ENCODE measurements around the gene ARRDC3.
A peak's percentile ranks its signal among the peaks of the same experiment; 100 is the strongest.

Gene ARRDC3

DNA sequence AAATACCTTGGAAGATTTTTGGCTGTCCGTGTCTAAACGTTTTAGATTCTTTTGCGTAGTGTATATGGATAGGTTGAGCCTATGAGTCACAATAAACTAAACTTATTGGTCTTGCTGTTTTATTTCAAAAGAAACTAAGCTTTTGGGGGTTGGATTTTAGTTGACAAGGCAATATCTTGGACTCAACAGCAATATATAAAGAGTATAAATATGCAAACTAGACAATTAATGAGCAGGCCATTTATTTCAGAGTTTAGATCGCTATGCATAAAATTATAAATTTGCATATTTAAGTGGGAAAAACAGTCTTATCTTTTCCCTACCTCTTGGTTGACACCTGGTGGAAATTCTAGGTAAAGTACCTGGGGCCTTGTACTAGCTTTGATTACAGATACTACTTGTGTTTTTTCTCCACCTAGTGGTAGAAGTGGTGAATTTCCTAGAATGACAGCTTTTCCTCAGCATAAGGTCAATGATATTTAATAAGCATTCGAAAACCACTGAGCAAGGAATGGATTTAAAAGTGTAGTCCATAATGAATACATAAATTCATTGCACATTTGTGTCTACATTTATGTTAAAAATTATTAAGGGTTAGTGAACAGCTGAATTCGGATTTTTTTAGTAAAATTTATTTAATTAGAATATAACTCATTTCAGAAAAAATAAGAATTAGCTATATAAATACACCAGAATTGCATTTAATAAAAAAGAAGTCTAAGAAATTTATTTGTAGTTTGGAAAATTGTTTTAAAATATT is 1.7 kb upstream of the ARRDC3 start:
- DNase-seq = peak; percentile 76

DNA sequence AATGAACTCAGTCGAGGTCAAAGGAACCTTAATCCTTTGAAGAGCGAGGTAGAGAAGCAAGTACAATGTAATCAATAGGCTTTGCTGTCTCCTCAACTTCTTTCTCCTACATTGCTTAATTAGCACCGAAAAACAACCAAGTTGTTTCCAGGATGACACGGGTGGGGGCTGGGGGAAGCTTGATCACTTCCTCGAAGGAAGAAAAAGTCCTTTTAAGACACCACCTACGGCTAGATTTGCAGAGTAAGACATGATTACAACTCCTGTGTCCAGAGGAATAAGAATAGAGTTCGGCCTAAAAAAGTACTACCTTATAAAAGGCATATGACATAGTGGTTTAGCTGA is 811 bp upstream of the ARRDC3 start:
- no peak for DNase-seq

DNA sequence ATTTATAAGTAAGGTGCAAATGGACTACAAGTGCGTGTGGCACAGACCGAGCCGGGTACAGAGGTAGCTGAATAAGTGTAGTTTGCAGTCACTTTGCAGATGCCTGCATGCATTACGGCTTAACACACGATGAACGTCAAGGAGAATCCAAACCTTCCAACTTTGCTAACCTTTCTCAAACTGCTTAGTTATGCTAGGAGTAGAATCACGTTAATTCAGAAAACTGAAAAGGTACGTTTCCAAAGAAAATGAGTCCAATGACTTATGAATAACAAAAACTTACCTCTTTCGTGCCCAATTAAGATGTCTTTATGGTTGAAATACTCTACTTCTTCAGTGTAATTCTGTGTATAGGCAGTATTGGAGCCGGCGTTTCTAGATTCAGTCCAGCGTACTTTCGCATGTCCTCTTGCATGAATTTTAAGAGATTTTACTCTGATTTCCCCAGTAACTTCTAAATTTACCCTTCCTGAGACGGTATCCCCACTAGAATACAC is 539 bp downstream of the ARRDC3 start:
- DNase-seq = no peak

DNA sequence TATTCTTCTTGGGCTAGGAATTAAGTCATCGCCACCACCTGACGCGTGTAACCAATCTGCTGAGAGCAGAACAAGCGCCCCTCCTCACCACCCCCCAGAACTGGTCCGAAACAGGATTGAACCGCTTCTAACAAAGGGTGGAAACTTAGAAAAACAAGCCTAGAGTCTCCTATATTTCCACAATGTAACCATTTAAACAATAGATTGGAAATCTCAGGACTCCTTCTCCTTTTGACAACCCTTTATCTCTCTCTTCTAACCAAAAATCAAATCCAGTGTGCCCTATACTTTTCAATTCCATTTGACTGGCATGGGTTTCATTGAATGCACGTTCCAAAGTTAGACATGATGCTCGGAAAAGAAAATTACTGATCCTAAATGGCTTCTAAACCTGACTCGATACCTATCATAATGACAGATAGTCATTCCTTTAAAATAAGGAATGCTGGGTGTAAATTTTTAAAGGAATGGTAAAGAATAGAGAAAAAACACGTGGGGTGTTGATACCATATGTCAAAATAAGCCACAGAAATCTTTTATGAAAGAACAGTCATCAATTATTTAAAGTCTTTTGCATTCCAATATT is 1.2 kb downstream of the ARRDC3 start:
- peak; percentile 21 for DNase-seq

DNA sequence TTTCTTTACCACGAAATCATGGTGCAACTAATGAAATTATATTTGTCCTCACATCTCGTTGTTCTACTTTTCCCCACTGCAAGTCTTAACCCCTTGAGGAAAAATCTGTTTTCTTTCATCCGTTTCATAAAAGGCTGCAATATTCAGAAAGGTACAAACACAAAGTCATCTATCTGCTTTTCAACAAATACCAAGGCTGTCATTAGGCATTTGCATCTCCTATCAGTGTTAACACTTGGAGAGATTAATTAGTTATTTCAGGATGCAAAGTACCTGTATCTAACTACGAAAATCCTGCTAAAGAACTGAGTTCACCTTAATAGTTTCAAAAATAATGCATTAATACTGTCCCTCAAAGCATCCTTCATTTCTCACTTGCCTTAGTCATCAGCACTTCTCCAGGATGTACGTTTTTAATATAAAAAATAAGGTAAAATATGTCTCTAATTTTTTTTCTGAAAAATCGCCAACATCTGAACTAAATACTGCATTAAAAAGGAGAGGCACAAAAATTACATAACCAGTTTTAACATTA is 1.8 kb downstream of the ARRDC3 start:
- no peak for DNase-seq

DNA sequence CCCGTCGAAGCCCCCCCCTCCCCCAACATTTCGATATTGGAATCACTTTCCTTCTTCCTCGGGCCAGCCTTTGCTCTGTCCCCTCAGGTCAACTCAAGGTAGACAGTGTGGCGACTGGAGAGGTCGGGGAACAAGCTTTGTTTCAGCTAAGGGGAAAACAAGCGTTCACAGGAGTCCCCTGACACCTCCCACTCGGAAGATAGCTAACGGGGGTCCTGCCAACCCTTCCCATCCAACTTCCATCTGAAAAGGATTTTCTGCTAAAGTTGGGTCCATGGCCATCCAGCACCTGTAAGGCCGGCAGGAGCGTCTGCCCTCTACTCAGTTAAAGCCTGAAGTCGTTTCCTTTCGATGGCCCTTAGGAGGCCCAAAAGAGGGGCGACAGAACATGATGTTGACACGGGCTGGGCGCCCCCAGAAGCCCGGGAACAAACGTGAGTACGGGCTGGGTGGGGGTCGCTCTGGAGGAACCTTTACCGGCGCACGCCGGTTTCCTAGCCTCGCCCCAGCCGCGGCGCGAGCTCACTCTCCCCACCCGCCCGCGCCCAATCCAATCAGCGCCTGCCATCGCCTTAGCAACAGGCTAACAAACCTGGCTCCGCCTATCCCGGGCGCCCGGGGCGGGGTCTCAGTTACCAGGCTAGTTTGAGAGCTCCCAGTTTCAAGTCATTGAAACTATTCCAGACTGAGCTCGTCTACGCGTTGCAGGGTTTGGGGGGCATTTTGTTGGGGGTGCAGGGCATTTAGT is 2.5 kb downstream of the ARRDC3 start:
- peak; percentile 79 for DNase-seq

DNA sequence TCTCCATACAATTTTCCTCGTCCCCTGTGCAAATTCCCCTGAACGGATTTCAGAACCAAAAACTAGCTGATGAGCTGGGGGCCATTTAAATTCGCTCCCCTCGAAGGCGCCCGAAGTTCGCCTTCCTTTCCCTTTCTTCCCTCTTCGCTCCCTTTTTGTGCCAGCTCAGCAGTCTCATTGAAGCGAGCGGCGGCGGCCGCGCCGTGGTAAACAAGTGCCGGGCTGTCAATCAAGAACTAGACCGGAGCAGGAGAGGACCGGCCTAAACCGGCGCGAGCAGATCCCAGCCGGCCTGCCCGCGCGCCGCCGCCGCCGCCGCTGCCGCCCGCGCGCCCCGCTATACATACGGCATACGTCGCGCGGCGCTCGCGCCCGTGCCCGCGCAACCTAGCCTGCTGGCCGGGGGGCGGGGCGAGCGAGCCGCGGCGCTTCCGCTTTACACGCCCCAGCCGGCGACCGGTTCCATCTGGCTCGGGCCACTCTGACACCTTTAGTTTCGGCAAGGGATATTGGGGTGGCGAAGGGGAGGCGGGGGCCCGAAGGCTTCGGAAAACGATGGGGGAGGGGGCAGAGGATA is 3.1 kb downstream of the ARRDC3 start:
- peak; percentile 78 for DNase-seq

DNA sequence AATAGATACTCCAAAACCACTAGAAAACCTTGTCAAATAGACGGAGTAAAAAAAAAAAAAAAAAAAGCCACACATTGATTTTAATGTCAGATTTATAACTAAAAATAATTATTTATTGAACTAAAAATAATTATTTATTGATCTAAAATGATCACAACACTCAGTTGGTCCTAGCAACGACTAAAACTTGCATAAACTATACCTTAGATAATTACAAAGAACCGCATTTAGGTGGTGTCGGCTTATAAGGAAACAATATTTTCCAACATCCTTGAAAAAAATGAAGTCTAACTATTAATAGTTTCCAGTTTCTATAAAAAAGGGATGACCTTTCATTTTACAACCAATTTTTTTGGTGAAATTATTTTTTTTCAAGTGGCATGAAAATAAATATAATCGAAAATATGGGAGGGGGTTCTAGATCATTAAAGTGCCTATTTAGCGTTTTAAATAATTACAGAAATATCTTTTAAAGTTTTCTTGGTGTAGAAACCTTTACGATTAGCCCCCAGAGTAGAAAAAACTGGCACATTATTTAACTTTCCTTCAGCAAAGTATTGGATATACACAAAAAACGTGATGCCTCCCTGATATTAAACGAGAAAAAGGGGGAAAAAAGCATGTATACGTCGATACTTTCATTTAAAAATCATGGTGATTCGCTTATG is 3.7 kb downstream of the ARRDC3 start:
- no peak for DNase-seq

DNA sequence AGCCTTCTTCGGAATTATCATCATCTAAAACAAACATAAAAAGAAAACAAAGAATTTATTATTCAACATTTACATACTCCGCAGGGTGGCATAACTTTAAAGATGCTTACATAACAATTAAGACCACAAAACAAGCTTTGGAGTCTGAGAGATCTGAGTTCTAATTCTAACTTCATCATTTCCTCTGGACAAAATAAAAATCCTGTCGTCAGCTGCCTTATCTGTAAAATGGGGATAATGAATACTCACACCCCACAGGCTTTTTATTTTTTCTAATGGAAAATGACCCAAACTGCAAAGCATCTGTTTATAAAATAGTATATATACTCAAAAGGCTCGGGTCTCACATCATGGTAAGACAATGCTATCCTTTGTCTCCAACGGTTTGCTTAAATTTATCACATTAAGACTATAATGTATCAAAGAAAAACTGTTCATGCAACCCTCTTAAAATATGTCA is 4.3 kb downstream of the ARRDC3 start:
- DNase-seq = no peak

DNA sequence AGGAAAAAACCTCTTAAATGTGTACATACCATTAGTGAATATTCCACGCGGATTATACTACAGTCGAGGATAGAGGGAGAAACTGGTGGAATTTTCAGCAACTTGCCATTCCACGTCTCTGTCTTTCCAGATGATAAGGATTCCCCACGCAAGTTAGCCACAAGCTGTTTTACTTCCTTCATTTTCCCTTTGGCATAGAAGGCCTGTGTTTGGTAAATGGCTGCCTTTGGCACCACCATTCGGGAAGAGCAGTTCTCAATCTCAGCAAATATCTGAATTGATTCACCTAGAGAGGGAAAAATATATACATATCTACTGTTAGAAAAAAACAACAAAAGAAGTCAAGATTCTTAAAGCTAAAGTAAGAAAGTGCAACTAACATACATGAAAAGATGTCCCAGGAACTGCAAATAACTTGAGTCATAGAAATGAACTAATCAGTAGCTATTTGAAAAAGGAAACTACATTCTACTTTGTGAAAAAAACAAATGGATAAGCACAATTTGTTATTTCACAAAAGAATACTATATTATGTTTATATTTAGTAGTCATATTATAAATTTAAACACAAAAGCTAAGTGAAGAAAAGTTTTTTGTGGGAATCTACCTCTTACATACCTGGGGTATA is 8.1 kb downstream of the ARRDC3 start:
- DNase-seq = no peak

DNA sequence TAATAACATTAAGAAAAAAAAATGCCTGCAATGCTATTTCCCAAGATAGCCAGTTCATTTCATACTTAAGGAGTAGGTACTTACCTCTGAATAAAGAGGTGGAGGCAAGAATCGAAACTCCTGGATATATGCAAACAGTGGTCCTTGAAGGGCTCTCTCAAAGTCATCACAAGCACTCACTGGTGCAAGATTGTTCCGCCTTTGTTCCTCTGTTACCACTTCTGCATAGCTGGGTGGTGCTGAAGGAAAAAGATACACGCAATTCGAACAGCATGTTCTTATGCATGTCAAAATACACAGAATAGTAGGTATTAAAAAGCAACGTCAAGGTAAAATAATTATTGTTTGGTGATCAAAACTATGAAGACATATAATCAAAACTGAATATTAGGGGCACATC is 9.5 kb downstream of the ARRDC3 start:
- no peak for DNase-seq

DNA sequence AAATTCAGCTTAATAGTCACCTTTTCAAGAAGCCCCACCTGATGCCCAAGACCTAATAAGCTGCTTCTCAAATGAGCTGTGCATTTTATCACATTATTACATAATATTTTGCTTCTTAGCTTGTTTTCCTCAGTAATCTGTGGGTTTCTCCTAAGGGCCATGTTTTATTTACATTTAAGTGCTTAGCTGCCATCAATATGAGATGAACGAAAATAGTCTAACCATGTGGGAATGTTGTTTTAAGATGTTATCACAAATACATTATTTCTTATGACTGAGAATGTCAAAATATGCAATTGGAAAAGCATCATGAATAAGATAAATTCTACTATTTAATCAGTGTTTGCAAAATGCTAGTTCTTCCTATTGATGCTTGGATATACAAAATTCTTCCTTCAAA is 10.1 kb downstream of the ARRDC3 start:
- DNase-seq = no peak

DNA sequence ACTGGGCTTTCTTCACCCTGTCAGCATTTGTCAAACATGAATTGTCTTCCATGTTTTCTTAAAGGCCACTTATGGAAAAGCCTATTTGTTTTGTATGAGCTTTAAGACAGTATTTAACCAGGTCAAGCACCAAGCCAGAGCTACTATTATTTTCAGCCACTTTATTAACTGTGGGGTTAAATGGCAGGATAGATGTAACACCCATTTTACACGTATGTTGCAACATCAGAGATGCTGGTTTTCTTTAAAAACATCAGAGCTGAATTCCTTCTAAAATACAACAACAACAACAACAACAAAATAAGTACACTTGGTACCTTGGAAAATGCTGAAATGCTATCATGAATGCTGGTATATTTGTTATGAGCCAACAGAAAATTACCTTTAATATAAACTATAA is 13.6 kb downstream of the ARRDC3 start:
- no peak for DNase-seq

DNA sequence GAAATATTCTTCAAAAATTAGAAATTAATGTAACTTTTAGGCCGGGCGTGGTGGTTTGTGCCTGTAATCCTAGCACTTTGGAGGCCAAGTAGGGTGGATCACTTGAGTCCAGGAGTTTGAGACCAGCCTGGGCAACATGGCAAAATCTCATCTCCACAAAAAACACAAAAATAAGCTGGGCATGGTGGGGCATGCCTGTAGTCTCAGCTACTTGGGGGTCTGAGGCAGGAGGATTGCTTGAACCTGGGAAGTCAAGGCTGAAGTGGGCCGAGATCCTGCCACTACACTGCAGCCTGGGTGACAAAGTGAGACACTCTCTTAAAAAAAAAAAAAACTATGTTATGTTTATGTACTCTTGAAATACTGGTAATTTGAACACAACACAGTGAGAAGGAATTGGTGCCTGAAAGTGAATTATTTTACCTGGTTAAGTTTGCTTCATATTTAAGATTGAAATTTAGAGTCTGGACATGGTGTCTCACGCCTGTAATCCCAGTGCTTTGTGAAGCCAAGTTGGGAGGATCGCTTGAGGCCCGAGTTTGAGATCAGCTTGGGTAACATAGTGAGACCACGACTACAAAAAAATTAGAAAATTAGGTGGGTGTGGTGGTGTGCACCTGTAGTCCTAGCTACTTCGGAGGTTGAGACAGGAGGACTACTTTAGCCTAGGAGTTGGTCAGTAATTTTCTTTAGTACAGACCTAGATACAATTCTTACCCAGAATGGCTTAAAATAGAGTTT is 15.0 kb downstream of the ARRDC3 start:
- DNase-seq = no peak

DNA sequence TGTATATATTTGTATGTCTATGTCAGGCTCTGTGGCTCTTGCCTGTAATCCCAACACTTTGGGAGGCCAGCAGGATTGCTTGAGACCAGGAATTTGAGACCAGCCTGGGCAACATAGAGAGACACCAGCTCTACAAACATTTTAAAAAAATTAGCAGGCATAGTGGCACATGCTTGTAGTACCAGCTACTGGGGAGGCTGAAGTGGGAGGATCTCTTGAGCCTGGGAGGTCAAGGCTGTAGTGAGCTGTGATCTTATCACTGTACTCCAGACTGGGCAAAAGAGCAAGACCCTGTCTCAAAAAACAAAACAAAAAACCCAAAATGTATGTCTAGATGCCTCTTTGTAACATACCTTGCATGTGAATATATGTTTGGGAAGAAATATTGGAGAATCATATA is 15.8 kb downstream of the ARRDC3 start:
- DNase-seq = no peak

DNA sequence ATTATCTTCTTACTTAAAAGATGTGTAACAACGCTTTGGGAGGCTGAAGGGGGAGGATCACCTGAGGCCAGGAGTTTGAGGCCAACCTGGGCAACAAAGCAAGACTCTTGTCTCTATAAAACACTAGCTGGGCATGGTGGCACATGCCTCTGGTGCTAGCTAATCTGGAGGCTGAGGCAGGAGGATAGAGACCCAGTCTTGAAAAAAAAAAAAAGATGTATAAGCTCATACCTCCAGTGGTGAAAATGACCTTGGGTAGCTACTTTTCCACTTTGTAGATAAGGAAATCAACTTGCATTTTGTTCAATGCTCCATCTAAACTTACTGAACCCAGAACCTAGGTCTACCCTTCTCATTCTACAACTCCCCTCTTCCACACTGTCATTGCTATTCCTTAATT is 16.6 kb downstream of the ARRDC3 start:
- DNase-seq = no peak

DNA sequence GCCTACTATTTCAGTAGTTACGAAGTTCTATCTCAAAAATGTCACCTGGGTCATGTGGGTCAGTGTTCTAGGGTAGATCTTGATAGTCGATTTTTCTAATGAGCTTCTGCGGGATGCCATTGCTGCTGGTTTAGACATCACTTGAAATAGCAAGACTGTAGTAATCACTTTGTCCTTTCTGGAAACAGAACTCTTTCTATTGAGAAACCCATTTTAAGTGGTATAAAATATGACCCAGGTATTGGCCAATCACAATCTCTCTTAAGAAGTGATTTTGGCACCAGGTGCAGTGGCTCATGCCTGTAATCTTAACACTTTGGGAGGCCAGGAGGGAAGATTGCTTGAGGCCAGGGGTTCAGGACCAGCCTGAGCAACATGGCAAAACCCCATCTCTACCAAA is 17.6 kb downstream of the ARRDC3 start:
- no peak for DNase-seq

DNA sequence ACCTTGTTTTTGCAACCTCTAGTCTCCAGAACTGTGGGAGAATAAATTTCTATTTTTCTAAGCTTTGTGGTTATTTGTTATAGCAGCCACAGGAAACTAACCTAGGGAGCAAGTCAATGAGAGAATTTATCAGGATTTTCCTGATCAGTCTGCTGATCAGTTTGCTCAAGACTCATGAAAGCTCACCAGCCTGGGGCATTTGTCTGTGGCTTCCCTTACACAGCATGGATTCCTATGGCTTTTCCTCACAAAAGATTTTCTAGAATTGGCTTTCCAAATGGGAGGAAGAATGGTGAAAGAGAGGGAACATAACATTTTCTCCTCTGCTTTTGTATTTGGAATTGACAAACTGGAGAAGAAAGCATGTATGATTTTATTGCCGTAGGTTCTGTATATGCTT is 20.2 kb downstream of the ARRDC3 start:
- DNase-seq = no peak

DNA sequence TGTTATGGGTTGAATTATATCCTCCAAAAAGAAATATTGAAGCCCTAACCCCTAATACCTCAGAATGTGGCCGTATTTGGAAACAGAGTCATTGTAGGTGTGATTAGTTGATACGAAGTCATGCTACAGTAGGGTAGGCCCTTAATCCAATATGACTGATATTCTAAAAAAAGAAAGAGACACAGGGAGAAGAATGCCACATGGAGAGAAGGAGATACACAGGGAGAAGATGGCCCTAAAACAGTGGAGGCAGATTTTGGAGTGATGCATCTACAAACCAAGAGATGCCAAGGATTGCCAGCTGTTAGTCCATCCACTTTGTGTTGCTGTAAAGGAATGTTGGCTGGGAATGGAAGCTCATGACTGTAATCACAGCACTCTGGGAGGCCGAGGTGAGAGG is 21.3 kb downstream of the ARRDC3 start:
- DNase-seq = no peak

DNA sequence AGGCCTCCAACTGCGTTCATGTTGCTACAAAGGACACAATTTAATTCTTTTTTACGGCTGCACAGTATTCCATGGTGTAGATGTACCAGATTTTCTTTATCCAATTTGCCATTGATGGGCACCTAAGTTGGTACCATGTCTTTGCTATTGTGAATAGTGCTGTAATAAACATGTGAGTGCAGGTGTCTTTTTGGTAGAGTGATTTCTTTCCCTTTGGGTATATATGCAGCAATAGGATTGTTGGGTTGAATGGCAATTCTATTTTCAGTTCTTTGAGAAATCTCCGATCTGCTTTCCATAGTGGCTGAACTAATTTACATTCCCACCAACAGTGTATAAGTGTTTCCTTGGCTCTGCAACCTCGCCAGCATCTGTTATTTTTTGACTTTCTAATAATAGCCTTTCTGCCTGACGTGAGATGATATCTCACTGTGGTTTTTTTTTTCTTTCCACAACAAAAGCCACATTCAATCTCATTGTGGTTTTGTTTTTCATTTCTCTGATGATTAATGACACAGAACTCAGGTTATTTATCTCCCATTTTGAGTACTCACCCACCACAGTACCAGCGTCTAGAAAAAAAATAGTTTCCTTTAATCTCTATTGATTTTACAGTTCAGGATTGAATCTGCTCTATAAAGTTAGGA is 21.9 kb downstream of the ARRDC3 start:
- DNase-seq = no peak

DNA sequence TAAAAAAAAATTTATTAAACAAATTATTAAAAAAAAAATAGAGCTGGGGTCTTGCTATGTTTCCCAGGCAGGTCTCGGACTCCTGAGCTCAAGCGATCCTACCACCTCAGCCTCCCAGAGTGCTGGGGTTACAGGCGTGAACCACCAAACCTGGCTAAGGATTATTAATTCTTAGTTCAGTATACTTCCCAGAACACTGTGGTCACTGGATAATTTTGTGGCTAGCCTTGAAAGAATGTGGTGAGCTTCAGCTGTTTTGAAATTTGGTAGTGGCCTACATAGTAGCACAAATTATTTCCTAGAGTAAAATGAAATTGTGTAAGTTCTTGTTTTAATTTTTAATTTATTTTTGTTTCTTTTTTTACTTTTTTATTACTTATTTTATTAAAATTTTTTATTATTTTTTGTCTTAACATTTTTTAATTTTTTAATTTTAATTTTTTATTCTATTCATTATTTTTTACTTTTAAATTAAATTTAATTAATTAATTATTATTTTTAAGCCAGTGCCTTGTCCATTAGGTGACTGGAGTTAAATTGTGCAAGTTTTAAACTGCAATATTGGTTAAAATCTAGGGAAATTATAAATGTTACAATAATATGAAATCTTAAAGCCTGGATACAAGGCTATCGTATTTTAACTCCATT is 23.0 kb downstream of the ARRDC3 start:
- DNase-seq = no peak
